IMR-90 (cell line): Measurements from ENCODE around the gene C20orf144. TPM values are rescaled to one million over a fixed set of nuclear protein-coding genes. Genes with fewer than 3 reads are reported as not detected.

ENCODE experiments used
- BHLHE40 ChIP-seq: fragments of 150-350 bp; IDR thresholded peaks from 2 replicates; pipeline ENCODE4 v1.6.1; 2016; ENCODE audit warnings: mild to moderate bottlenecking, low read depth, low read length
- CTCF ChIP-seq: conservative IDR thresholded peaks from 2 replicates; pipeline ENCODE4 v1.5.1; 2012; ENCODE audit warnings: mild to moderate bottlenecking, low read depth, low read length, improper control_type of control experiment
- MXI1 ChIP-seq: IDR thresholded peaks from 2 replicates; pipeline ENCODE4 v1.6.1; 2012; ENCODE audit warnings: low read depth, mild to moderate bottlenecking, low read length, moderate library complexity, borderline replicate concordance
- SMC3 ChIP-seq: fragments of 150-350 bp; IDR thresholded peaks from 2 replicates; pipeline ENCODE4 v1.6.1; 2016; ENCODE audit warnings: low read depth, mild to moderate bottlenecking, antibody characterized with exemption, low read length, moderate library complexity
- polyA plus RNA-seq, 3 experiments: library from polyadenylated mRNA; depleted of rRNA; stranded (reverse); fragments of >200 nt; gene quantifications; 2 replicates each; pipeline ENCODE4 v1.2.3, GENCODE V29; 2012; ENCODE audit warnings: low replicate concordance in 1 of 3
- total RNA-seq: library from RNA; depleted of rRNA; stranded (reverse); fragments of >200 nt; gene quantifications from 2 replicates; pipeline ENCODE4 v1.2.3, GENCODE V29; 2012

Gene C20orf144
- total and polyA plus RNA-seq, 2 of the 4 experiments (the other 2 are of a cell fraction), result under 0.01 to 0.19 TPM

- TF ChIP-seq CTCF (no peak), BHLHE40 (no peak), MXI1 (no peak), SMC3 (no peak)
Measured at GRCh38 chr20:33656783-33657703, 5.1 kb upstream of the C20orf144 start (continued).
